ENCODE measurements around the gene NACC2. TPM values are rescaled to one million over a fixed set of nuclear protein-coding genes. Genes with fewer than 3 reads are reported as not detected.

NACC2 gene
- total RNA-seq, 4 donors from 2014 or later = 15.0 to 35.2 (median 20.7) TPM

GRCh38 chr9:136118320-136119060 is 23.4 kb upstream of the NACC2 start, which contains the start of gene TMEM250:
TSS of gene TMEM250 (minus strand) at chr9:136118875. CDS start at chr9:136116900, 1,975 bp downstream.
- TF ChIP-seq, protein P1, sequence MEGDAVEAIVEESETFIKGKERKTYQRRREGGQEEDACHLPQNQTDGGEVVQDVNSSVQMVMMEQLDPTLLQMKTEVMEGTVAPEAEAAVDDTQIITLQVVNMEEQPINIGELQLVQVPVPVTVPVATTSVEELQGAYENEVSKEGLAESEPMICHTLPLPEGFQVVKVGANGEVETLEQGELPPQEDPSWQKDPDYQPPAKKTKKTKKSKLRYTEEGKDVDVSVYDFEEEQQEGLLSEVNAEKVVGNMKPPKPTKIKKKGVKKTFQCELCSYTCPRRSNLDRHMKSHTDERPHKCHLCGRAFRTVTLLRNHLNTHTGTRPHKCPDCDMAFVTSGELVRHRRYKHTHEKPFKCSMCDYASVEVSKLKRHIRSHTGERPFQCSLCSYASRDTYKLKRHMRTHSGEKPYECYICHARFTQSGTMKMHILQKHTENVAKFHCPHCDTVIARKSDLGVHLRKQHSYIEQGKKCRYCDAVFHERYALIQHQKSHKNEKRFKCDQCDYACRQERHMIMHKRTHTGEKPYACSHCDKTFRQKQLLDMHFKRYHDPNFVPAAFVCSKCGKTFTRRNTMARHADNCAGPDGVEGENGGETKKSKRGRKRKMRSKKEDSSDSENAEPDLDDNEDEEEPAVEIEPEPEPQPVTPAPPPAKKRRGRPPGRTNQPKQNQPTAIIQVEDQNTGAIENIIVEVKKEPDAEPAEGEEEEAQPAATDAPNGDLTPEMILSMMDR (IDR thresholded peaks at IDR 0.05; ENCODE audit: low read depth) = no peak

DNA sequence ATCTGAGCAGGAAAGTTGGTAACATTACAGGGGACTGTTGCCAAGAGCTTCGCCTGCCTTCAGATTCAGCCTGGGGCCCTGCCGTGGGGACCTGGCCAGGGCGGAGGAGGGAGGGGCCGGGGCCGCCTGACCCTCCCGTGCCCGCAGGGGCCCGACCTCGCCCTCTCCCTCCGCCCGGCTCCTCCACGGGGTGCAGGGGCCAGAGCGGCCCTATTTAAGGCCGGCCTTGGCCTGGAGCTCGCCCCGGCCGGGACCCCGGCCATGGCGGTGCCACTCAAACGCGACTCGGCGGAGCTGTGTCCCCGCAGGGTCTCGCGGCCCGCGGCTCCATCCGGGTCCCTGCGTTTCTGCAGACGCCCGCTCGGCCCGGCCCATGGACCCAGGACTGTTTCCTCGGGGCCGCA is 22.8 kb upstream of the NACC2 start:
- TF ChIP-seq, protein P1 (IDR thresholded peaks at IDR 0.05; ENCODE audit: low read depth) = no peak

GRCh38 chr9:136117291-136117915 is 22.3 kb upstream of the NACC2 start:
- TF ChIP-seq, protein P1 (IDR thresholded peaks at IDR 0.05; ENCODE audit: low read depth) = no peak

GRCh38 chr9:136116360-136117098 is 21.4 kb upstream of the NACC2 start:
- TF ChIP-seq, protein P1 (IDR thresholded peaks at IDR 0.05; ENCODE audit: low read depth) = no peak

GRCh38 chr9:136115641-136116359 is 20.7 kb upstream of the NACC2 start:
- TF ChIP-seq, protein P1 (IDR thresholded peaks at IDR 0.05; ENCODE audit: low read depth) = no peak

- TF ChIP-seq, protein P1 (IDR thresholded peaks at IDR 0.05; ENCODE audit: low read depth) = no peak
Measured at GRCh38 chr9:136115206-136115605, 20.1 kb upstream of the NACC2 start.
